ENCODE data around the gene SPRED3. TPM values are rescaled to one million over a fixed set of nuclear protein-coding genes. Genes with fewer than 3 reads are reported as not detected.
A peak's percentile ranks its signal among the peaks of the same experiment; 100 is the strongest.

Gene SPRED3
- total RNA-seq, 1 donor = 3.9 TPM

DNA sequence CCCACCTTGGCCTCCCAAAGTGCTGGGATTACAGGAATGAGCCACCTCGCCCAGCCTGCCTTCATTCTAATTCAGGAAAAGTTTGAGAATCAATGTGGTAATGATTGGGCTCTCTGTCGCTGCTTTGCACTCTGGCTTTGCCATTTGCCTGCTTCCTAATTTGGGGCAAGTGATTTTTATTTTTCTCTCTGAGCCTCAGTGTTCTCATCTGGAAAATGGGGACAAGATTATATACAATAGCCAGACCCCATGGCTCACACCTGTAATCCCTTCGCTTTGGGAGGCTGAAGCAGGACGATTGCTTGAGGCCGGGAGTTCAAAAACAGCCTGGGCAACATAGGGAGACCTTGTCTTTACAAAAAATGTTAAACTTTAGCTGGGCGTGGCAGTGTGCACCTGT, 48.8 kb downstream of the SPRED3 start:
- no peak for DNase-seq (ENCODE audit: low read depth)
- TF ChIP-seq, protein P1, sequence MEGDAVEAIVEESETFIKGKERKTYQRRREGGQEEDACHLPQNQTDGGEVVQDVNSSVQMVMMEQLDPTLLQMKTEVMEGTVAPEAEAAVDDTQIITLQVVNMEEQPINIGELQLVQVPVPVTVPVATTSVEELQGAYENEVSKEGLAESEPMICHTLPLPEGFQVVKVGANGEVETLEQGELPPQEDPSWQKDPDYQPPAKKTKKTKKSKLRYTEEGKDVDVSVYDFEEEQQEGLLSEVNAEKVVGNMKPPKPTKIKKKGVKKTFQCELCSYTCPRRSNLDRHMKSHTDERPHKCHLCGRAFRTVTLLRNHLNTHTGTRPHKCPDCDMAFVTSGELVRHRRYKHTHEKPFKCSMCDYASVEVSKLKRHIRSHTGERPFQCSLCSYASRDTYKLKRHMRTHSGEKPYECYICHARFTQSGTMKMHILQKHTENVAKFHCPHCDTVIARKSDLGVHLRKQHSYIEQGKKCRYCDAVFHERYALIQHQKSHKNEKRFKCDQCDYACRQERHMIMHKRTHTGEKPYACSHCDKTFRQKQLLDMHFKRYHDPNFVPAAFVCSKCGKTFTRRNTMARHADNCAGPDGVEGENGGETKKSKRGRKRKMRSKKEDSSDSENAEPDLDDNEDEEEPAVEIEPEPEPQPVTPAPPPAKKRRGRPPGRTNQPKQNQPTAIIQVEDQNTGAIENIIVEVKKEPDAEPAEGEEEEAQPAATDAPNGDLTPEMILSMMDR (IDR thresholded peaks at IDR 0.05; ENCODE audit: insufficient read depth, low read depth, low read length) = no peak
- H3K4me3 ChIP-seq (ENCODE audit: low read depth, low read length) = no peak overlapping the region

DNA sequence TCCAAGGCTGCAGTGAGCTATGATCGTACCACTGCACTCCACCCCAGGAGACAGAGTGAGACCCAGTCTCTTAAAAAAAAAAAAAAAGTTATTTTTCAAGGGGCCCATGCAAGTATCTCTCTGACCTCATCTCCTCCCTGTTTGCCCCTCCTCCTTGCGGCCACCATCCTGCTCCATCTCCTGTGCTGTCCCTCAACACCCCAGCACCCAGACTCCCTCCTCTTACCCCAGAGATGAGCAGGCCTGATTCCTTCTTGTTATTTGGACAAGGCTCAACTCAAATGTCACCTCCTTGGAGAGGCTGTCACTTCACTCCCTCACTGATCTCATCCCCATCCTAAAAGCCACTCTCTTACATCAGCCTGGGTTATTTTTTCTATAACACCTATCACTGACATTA, 49.4 kb downstream of the SPRED3 start:
- no peak overlapping the region for H3K4me3 ChIP-seq (ENCODE audit: low read depth, low read length)
- TF ChIP-seq, protein P1 (IDR thresholded peaks at IDR 0.05; ENCODE audit: insufficient read depth, low read depth, low read length) = no peak
- no peak for DNase-seq (ENCODE audit: low read depth)

DNA sequence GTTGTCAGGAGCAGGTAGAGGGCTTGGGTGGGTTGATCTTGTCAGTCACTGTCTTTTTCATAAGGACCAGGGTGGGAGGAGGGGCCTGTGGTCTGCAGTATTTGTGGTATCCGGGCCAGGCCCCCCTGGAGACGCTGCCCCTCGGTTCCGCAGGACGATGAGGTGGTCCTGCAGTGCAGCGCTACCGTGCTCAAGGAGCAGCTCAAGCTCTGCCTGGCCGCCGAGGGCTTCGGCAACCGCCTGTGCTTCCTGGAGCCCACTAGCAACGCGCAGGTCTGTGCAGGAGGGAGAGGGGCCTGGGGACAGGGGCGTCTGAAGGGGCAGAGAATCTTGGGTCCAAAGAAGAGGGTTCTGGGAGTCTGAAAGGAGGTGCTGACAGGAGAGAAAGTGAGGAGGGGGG, 52.1 kb downstream of the SPRED3 start:
- TF ChIP-seq, protein P1 (IDR thresholded peaks at IDR 0.05; ENCODE audit: insufficient read depth, low read depth, low read length) = no peak
- DNase-seq (ENCODE audit: low read depth) = no peak
- H3K4me3 ChIP-seq (ENCODE audit: low read depth, low read length) = no peak overlapping the region

DNA sequence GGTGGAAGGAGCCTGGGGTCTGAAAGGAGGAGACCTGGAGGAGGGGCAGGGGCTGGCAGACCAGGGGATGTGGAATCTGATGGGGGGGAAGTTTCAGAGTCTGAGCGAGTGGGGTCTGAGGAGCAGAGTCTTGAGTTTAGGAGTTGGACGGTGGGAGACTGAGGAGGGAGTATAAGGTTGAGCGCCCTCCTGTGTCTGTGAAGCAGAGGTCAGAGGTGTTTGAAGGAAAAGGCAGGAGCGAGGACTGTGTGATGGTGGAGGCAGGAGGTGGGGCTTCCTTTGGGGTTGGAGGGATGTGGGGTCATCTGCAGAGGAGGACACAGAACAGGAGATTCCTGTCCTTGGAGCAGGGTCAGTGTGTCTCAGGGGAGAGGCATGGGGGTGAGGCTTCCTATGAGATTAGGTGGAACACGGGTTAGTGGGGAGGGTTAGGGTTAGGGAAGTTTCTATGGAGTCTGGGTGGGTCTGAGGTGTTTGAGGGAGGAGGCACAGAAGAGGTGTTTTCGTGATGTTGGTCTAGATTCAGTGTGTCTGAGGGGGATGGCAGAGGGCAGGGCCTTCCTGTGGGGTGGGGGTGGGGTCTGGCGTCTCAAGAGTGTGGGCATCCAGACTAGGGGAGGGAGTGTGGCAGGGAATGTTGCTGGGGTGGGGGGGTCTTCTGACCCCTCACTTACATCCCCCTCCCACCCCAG, 53.3 kb downstream of the SPRED3 start:
- DNase-seq (ENCODE audit: low read depth) = peak; percentile 6
- TF ChIP-seq, protein P1 (IDR thresholded peaks at IDR 0.05; ENCODE audit: insufficient read depth, low read depth, low read length) = no peak
- H3K4me3 ChIP-seq (ENCODE audit: low read depth, low read length) = no peak overlapping the region

DNA sequence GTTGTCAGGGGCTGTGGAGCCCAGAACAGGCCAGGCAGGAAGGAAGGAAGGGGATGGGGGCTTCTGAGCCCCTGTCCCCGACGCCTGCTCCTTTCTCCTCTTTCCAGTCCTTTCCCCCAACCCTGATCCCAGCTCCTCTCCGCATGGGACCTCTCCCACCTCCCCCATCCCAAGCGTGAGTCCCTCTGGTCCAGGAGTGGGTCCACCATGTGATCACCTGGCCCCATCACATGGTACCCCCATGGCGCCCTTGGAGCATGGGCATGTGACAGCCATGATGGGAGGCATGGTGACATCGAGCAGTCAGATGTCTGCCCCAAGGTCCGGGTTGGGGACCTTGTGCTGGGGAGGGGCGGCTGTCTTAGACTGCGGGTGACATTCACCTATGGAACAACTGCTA, 54.2 kb downstream of the SPRED3 start:
- TF ChIP-seq, protein P1 (IDR thresholded peaks at IDR 0.05; ENCODE audit: insufficient read depth, low read depth, low read length) = no peak
- no peak overlapping the region for H3K4me3 ChIP-seq (ENCODE audit: low read depth, low read length)
- DNase-seq (ENCODE audit: low read depth) = no peak

DNA sequence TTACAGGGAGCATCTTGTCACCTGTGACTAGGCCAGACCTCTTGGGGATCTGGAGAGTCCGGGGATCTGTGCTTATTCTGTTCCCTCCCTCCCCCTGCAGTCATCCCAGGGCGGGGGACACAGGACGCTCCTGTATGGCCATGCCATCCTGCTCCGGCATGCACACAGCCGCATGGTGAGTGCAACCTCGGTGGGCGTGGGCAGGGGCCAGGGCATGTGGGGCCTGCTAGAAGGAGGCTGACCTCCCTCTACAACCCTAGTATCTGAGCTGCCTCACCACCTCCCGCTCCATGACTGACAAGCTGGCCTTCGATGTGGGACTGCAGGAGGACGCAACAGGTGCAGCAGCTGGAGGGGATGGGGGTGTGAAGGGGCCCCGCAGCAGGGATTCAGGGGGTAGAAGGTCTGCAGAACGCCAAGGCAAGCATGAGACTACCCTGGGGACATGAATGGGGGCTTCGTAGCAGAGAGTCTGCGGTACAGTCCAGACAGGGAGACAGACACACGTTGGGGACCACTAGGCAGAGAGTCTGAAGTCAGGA, 55.0 kb downstream of the SPRED3 start:
- no peak overlapping the region for H3K4me3 ChIP-seq (ENCODE audit: low read depth, low read length)
- TF ChIP-seq, protein P1 (IDR thresholded peaks at IDR 0.05; ENCODE audit: insufficient read depth, low read depth, low read length) = no peak
- no peak for DNase-seq (ENCODE audit: low read depth)

DNA sequence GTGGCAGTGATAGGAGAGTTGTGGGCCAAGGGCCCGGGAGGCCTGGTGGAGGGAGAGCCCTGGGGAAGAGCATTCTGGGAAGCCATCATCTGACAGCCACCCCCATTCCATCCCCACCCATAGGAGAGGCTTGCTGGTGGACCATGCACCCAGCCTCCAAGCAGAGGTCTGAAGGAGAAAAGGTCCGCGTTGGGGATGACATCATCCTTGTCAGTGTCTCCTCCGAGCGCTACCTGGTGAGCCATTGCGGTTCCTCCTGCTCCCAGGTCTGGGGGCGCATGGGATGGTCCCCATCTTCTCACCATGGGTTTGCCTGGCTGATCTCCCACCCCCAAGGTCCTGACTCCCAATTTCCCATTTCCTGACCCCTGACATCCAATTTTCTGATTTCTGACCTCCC, 55.5 kb downstream of the SPRED3 start:
- TF ChIP-seq, protein P1 (IDR thresholded peaks at IDR 0.05; ENCODE audit: insufficient read depth, low read depth, low read length) = no peak
- no peak overlapping the region for H3K4me3 ChIP-seq (ENCODE audit: low read depth, low read length)
- DNase-seq (ENCODE audit: low read depth) = no peak
